ENCODE data around the gene GKAP1. TPM values are rescaled to one million over a fixed set of nuclear protein-coding genes. Genes with fewer than 3 reads are reported as not detected.

GKAP1 gene
- total and polyA plus RNA-seq, 2 of the 13 experiments (the other 11 are each of a cell fraction or from before 2014, with no cell fraction given) = 5.6 to 6.1 TPM

DNA sequence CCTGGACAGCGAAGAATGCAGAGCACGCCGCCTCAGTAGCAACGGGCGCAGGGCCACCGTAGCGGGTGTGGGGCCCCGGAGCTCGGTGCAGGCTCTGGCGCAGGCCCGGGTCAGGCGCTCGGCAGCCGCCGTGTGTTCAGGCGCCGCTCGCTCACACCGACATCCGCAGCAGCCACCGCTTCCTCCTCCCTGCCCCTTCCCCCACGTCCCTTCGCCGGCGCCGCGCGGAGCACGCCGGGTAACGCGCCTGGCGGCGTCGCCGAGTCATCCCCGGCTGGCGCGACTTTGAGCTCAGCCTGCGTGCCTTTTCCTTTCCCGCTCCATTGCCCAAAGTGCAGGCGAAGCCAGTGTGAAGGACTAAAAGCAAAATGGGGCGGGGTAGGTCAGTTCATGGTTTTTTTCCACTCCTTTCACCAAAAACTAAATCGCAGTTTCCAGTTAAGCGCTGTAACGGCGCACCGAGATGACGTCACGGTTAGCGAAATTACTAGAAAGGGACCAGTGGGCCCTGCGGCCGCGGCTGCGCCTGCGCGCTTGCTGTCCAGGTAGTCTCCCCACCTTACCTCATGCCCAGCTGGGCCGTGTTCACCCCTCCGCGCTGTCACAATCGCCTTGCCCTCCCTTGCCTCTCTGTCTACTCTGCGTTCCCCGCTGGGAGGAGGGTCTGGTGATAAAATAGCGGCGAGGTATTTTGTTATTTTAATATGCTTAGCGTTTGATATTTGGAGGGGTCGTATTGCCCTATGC lies 109.6 kb downstream of the GKAP1 start, which contains the start of gene UBQLN1 (continued):
- TF ChIP-seq TFDP1 (CRISPR knock-in tag; IDR thresholded peaks at IDR 0.05; ENCODE audit: borderline replicate concordance) (peak; percentile 84), ZNF775 (CRISPR knock-in tag; IDR thresholded peaks at IDR 0.05; ENCODE audit: borderline replicate concordance) (no peak), HNRNPUL1 (IDR thresholded peaks at IDR 0.05; ENCODE audit: low read depth, low read length) (no peak), MBNL3 (CRISPR knock-in tag; conservative IDR thresholded peaks at IDR 0.05) (no peak), FOXO1 (CRISPR knock-in tag; IDR thresholded peaks at IDR 0.05) (peak; percentile 18; the same call in 1 of the 2 replicates), KAT7 (CRISPR knock-in tag; IDR thresholded peaks at IDR 0.05; ENCODE audit: borderline replicate concordance) (peak; percentile 96; the same call in 1 of the 2 replicates), PTBP1 (IDR thresholded peaks at IDR 0.05; ENCODE audit: low read depth, low read length, poor library complexity, severe bottlenecking) (peak; percentile 70), SPEN (CRISPR knock-in tag; IDR thresholded peaks at IDR 0.05; ENCODE audit: low read depth) (peak; percentile 88), ZNF792 (CRISPR knock-in tag; IDR thresholded peaks at IDR 0.05) (peak; percentile 50; the same call in 1 of the 2 replicates), POGZ (CRISPR knock-in tag; IDR thresholded peaks at IDR 0.05) (peak; percentile 98), ZNF253 (CRISPR knock-in tag; IDR thresholded peaks at IDR 0.05; ENCODE audit: borderline replicate concordance) (peak; percentile 68; the same call in 1 of the 2 replicates), ATF2 (CRISPR knock-in tag; IDR thresholded peaks at IDR 0.05) (peak; percentile 49), NR0B2 (CRISPR knock-in tag; IDR thresholded peaks at IDR 0.05) (peak; percentile 88; the same call in 1 of the 2 replicates), ZBTB21 (CRISPR knock-in tag; IDR thresholded peaks at IDR 0.05) (peak; percentile 75; the same call in 1 of the 2 replicates), NAIF1 (CRISPR knock-in tag; IDR thresholded peaks at IDR 0.05; ENCODE audit: borderline replicate concordance) (peak; percentile 83; the same call in 1 of the 2 replicates), NR2C2 (CRISPR knock-in tag; IDR thresholded peaks at IDR 0.05; ENCODE audit: borderline replicate concordance) (peak; percentile 70)
- TF ChIP-seq, protein P1, sequence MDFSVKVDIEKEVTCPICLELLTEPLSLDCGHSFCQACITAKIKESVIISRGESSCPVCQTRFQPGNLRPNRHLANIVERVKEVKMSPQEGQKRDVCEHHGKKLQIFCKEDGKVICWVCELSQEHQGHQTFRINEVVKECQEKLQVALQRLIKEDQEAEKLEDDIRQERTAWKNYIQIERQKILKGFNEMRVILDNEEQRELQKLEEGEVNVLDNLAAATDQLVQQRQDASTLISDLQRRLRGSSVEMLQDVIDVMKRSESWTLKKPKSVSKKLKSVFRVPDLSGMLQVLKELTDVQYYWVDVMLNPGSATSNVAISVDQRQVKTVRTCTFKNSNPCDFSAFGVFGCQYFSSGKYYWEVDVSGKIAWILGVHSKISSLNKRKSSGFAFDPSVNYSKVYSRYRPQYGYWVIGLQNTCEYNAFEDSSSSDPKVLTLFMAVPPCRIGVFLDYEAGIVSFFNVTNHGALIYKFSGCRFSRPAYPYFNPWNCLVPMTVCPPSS (IDR thresholded peaks at IDR 0.05) = no peak
- TF ChIP-seq, protein P2, sequence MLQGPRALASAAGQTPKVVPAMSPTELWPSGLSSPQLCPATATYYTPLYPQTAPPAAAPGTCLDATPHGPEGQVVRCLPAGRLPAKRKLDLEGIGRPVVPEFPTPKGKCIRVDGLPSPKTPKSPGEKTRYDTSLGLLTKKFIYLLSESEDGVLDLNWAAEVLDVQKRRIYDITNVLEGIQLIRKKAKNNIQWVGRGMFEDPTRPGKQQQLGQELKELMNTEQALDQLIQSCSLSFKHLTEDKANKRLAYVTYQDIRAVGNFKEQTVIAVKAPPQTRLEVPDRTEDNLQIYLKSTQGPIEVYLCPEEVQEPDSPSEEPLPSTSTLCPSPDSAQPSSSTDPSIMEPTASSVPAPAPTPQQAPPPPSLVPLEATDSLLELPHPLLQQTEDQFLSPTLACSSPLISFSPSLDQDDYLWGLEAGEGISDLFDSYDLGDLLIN (CRISPR knock-in tag; IDR thresholded peaks at IDR 0.05; ENCODE audit: borderline replicate concordance) = 0 out of 2 replicates have a peak, but pooled peaks have one; percentile 8
- TF ChIP-seq, protein P3, sequence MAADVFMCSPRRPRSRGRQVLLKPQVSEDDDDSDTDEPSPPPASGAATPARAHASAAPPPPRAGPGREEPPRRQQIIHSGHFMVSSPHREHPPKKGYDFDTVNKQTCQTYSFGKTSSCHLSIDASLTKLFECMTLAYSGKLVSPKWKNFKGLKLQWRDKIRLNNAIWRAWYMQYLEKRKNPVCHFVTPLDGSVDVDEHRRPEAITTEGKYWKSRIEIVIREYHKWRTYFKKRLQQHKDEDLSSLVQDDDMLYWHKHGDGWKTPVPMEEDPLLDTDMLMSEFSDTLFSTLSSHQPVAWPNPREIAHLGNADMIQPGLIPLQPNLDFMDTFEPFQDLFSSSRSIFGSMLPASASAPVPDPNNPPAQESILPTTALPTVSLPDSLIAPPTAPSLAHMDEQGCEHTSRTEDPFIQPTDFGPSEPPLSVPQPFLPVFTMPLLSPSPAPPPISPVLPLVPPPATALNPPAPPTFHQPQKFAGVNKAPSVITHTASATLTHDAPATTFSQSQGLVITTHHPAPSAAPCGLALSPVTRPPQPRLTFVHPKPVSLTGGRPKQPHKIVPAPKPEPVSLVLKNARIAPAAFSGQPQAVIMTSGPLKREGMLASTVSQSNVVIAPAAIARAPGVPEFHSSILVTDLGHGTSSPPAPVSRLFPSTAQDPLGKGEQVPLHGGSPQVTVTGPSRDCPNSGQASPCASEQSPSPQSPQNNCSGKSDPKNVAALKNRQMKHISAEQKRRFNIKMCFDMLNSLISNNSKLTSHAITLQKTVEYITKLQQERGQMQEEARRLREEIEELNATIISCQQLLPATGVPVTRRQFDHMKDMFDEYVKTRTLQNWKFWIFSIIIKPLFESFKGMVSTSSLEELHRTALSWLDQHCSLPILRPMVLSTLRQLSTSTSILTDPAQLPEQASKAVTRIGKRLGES (CRISPR knock-in tag; IDR thresholded peaks at IDR 0.05; ENCODE audit: borderline replicate concordance) = peak; percentile 16; the same call in 1 of the 2 replicates

Data from HepG2 (cell line).